Choroid plexus epithelial cell (primary cell): ENCODE results near the gene KNG1.
"Not testable (repeated sequence)": the region's sequence is repeated elsewhere in the genome, so short reads cannot be mapped to it uniquely, and the experiment has no call there.

Experiments
- DNase-seq: peaks from one replicate; pipeline ENCODE4 v3.0.0-alpha.2; 2010; ENCODE audit warnings: low read depth
- H3K4me3 ChIP-seq: 2 replicates; pipeline ENCODE4 v1.5.1; 2011; ENCODE audit warnings: low read depth, mild to moderate bottlenecking, control low read depth, low read length, moderate library complexity
- TF ChIP-seq, protein P1 (sequence below): conservative IDR thresholded peaks from 2 replicates; pipeline ENCODE4 v1.5.1; 2011; ENCODE audit warnings: low read depth, mild to moderate bottlenecking, control low read depth, inconsistent platforms, low read length, moderate library complexity

KNG1 gene

DNA sequence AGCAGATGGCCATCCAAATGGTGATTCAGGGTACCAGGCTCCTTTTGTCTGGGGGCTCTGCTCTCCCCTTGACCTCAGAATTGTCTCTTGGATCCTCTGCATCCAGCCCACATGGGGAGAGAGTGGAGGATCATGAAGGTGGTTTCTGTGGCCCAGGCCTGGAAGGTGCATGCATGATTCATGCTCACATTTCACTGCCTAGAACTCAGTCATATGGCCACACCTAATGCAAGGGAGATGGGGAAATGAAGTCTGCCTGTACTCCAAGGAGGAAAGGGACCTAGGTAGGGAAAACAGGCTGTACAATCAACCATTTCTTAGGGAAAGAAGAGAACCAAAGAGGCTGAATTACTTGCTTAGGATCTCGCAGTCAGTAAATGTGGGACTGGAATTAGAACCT, 36.3 kb upstream of the KNG1 start:
- DNase-seq, result no peak
- TF ChIP-seq, protein P1, sequence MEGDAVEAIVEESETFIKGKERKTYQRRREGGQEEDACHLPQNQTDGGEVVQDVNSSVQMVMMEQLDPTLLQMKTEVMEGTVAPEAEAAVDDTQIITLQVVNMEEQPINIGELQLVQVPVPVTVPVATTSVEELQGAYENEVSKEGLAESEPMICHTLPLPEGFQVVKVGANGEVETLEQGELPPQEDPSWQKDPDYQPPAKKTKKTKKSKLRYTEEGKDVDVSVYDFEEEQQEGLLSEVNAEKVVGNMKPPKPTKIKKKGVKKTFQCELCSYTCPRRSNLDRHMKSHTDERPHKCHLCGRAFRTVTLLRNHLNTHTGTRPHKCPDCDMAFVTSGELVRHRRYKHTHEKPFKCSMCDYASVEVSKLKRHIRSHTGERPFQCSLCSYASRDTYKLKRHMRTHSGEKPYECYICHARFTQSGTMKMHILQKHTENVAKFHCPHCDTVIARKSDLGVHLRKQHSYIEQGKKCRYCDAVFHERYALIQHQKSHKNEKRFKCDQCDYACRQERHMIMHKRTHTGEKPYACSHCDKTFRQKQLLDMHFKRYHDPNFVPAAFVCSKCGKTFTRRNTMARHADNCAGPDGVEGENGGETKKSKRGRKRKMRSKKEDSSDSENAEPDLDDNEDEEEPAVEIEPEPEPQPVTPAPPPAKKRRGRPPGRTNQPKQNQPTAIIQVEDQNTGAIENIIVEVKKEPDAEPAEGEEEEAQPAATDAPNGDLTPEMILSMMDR, result no peak
- H3K4me3 ChIP-seq, result no peak overlapping the region

DNA sequence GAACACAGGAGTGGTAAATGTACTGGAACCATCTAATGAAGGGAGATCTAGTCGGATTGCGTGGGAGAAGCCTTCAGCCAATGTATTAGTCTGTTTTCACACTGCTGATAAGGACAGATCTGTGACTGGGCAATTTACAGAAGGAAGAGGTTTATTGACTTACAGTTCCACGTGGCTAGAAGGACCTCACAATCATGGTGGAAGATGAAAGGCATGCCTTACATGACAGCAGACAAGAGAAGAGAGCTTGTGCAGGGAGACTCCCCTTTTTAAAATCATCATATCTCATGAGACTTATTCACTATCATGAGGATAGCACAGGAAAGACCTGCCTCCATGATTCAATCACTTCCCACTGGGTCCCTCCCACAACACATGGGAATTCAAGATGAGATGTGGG, 34.3 kb upstream of the KNG1 start:
- no peak overlapping the region for H3K4me3 ChIP-seq
- TF ChIP-seq, protein P1, result no peak
- no peak for DNase-seq

DNA sequence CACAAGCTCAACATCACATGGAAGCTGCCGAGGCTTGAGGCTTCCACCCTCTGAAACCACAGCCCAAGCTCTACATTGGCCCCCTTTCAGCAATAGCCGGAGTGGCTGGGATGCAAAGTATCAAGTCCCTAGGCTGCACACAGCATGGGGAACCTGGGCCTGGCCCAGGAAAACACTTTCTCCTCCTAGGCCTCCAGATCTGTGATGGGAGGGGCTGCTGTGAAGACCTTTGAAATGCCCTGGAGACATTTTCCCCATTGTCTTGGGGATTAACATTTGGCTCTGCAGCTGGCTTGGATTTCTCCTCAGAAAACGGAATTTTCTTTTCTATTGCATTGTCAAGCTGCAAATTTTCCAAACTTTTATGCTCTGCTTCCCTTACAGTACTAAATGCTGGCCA, 33.2 kb upstream of the KNG1 start:
- no peak for DNase-seq
- no peak overlapping the region for H3K4me3 ChIP-seq
- TF ChIP-seq, protein P1, result no peak

DNA sequence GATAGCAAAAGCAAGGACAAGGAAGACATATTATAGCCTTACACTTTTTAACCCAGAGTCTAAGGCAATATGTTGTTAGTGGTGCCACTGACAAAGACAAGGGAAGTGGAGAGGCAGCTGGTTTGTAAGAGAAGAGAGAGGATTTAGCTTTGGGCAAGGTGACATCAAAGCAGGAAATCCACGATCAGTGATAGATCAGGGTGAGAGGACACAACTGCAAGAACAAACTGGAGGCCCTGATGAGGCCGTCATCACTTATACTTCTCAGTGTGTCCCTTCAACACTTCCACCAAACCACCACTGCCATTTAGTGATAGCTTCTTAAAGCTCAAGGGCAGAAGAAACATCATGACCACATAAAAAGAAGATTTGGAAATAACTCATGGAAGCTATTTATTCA, 30.7 kb upstream of the KNG1 start:
- not testable (repeated sequence) for DNase-seq

DNA sequence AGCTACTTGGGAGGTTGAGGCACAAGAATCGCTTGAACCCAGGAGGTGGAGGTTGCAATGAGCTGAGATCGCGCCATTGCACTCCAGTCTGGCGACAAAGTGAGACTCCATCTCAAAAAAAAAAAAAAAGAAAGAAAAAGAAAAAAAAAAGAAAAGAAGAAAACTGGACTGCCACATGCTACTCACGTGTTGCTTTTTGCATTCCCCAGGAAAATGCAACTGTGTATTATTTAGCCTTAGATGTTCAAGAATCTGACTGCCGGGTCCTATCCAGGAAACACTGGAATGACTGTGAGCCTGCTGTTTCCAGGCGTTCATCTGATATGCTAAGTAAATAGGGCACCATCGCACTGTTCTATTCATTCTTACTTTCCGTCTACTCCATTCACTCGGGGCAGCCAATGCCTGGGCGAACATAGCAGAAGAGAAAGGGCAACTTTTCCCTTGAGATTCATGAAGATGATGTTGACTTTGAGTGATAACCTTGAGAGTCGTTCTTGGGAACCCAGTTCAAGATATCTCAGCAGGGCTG, 30.0 kb upstream of the KNG1 start:
- TF ChIP-seq, protein P1, result no peak
- no peak overlapping the region for H3K4me3 ChIP-seq
- DNase-seq, result no peak

More for the DNA sequence above, 30.7 kb upstream of the KNG1 start:
- H3K4me3 ChIP-seq, result not testable (repeated sequence)

DNA sequence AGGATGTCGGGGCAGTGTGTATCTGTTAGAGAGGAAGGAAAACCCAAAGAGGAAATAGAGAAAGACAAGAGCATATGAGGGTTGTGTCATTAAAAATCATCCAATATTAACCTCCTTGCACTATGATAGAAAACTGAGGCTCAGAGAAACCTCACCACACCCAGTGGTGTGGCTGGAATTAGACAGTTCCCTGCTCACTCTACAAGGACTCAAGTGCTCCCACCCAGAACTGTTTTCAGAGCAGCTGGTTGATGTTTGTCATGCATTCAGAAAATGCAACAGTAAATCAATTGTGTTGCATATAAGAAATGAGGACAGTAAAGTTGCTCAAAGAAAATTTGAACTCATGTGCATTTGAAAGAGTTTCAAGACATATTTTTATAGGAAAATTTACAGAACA, 26.9 kb upstream of the KNG1 start:
- not testable (repeated sequence) for H3K4me3 ChIP-seq, DNase-seq

DNA sequence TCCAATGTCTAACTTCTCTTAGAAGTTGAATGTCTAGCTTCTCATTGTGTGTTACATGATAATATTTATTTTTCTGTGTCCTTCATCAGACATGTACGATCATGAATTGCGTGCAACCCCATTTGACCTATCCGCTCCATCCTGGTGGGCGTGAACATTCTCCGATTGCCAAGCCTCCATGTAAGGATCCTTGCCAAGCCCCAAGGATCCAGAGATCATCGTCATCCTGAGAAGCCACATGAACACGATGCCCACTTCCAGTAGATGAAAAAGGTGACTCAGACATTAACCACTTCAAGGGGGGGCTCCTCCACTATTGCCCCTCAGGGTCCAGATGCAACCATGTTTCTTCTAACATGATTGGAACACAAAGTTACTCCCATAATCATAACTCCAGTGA, 25.5 kb upstream of the KNG1 start:
- no peak overlapping the region for H3K4me3 ChIP-seq
- TF ChIP-seq, protein P1, result no peak
- DNase-seq, result no peak

DNA sequence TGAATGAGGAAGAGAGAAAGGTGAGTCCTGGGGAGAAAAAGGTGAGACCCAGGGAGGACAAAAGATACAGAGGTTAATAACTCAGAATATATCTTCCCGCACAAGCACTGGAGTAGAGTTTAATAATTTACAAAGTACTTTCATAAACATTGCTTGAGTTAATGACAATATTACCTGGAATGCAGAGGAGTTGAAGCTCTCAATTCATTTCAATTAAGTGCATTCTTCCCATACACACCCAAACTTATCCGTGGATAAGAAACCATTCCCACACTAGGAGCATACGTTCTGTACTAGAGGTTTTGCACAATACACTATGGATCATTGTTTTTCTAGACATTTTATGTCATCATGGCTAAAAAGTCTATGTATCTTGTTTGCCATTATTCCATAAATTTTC, 23.3 kb upstream of the KNG1 start:
- no peak for DNase-seq
- no peak overlapping the region for H3K4me3 ChIP-seq
- TF ChIP-seq, protein P1, result no peak
